Suprapubic skin (tissue), 4 donors: ENCODE results near the gene PKP3.

Experiments used
- EP300 ChIP-seq: sonication (generic); formaldehyde crosslinking; IDR thresholded peaks from one replicate; pipeline ENCODE4 v1.6.1; 2017; ENCODE audit warnings: antibody characterized with exemption
- POLR2A ChIP-seq, 2 donors: fragments of 450-650 bp; IDR thresholded peaks; one replicate each; pipeline ENCODE4 v1.6.1; 2017; ENCODE audit warnings: antibody characterized with exemption in 2 of 2, mild to moderate bottlenecking in 2 of 2, moderate library complexity in 2 of 2
- POLR2AphosphoS5 ChIP-seq, 3 donors: sonication (generic); formaldehyde crosslinking; IDR thresholded peaks; one replicate each; pipeline ENCODE4 v1.6.1; 2017; ENCODE audit warnings: antibody characterized with exemption in 3 of 3
- TF ChIP-seq, protein P1 (sequence below), 2 donors: fragments of 200-600 bp in 1 of 2; fragments of 450-650 bp in 1 of 2; sonication (generic) in 1 of 2; IDR thresholded peaks; one replicate each; pipeline ENCODE4 v1.5.1; 2016 to 2019; ENCODE audit warnings: antibody characterized with exemption in 2 of 2, mild to moderate bottlenecking in 1 of 2, moderate library complexity in 1 of 2

DNA sequence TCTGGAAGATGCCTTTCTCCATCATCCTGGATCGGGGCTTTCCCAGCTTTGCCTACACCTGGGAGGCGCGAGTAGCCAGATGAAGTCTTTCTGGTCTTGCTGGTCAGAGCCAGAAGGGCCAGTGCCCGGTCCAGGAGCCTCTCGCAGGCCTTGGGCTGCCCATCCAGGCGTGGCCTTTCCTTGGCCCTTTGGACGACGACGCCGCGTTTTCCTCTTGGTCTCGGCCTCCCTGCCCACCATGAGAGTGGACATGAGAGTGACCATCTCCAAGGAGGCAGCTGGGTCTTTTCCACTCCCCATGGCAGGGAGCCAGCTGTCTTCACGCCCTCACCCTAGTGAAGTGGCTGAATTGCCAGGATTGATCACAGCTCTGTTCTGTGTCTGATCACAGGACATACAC lies 59.6 kb downstream of the PKP3 start:
- TF ChIP-seq, protein P1, sequence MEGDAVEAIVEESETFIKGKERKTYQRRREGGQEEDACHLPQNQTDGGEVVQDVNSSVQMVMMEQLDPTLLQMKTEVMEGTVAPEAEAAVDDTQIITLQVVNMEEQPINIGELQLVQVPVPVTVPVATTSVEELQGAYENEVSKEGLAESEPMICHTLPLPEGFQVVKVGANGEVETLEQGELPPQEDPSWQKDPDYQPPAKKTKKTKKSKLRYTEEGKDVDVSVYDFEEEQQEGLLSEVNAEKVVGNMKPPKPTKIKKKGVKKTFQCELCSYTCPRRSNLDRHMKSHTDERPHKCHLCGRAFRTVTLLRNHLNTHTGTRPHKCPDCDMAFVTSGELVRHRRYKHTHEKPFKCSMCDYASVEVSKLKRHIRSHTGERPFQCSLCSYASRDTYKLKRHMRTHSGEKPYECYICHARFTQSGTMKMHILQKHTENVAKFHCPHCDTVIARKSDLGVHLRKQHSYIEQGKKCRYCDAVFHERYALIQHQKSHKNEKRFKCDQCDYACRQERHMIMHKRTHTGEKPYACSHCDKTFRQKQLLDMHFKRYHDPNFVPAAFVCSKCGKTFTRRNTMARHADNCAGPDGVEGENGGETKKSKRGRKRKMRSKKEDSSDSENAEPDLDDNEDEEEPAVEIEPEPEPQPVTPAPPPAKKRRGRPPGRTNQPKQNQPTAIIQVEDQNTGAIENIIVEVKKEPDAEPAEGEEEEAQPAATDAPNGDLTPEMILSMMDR (IDR thresholded peaks at IDR 0.05) = no peak
- no peak for TF ChIP-seq EP300
- TF ChIP-seq POLR2AphosphoS5 (IDR thresholded peaks at IDR 0.05) = no peak
- TF ChIP-seq POLR2A (IDR thresholded peaks at IDR 0.05) = no peak
